ENCODE measurements around the gene BTN2A1.

GRCh38 chr6:26475823-26476729 lies 18.3 kb downstream of the BTN2A1 start:
- TF ChIP-seq GATAD2B (IDR thresholded peaks at IDR 0.05; ENCODE audit: borderline replicate concordance) (no peak), MAZ (CRISPR knock-in tag; conservative IDR thresholded peaks at IDR 0.05 in 1 of 2, IDR thresholded peaks at IDR 0.05 in 1 of 2) (no peak), VEZF1 (CRISPR knock-in tag; IDR thresholded peaks at IDR 0.05) (no peak), CTCF (IDR thresholded peaks at IDR 0.05 in 2 of 3, conservative IDR thresholded peaks at IDR 0.05 in 1 of 3; ENCODE audit: insufficient read depth in 2 of 3, low read depth in 1 of 3, low read length in 3 of 3) (no peak), ZC3H4 (CRISPR knock-in tag; IDR thresholded peaks at IDR 0.05; ENCODE audit: borderline replicate concordance) (no peak)
